GM23338 (cell line): ENCODE results near the gene AFF2. TPM values are rescaled to one million over a fixed set of nuclear protein-coding genes. Genes with fewer than 3 reads are reported as not detected.

ENCODE experiments used
- ATAC-seq: fragments of 200-7000 bp; cut with Tn5 transposase; 3 replicates; pipeline ENCODE4 v1.9.1; 2020
- DNase-seq: peaks from one replicate; pipeline ENCODE4 v3.0.0-alpha.2; 2015; ENCODE audit warnings: low spot score
- H2AFZ ChIP-seq: fragments of 200-600 bp; sonication (generic); 2 replicates; pipeline ENCODE4 v1.8.0; 2016; ENCODE audit warnings: antibody characterized with exemption, mild to moderate bottlenecking, moderate library complexity
- H3F3A ChIP-seq: fragments of 200-600 bp; sonication (generic); replicated peaks from 2 replicates; pipeline ENCODE4 v1.8.0; 2017; ENCODE audit warnings: antibody characterized with exemption, mixed run types, low read depth
- H3K27ac ChIP-seq: fragments of 200-600 bp; sonication (generic); 2 replicates; pipeline ENCODE4 v1.6.1; 2016; ENCODE audit warnings: low read depth
- H3K27me3 ChIP-seq: fragments of 200-600 bp; sonication (generic); 2 replicates; pipeline ENCODE4 v1.8.0; 2016; ENCODE audit warnings: mild to moderate bottlenecking, mixed run types, moderate library complexity; ENCODE audit not compliant: insufficient read depth
- H3K36me3 ChIP-seq: fragments of 200-600 bp; sonication (generic); 2 replicates; pipeline ENCODE4 v1.8.0; 2016; ENCODE audit warnings: mild to moderate bottlenecking; ENCODE audit not compliant: insufficient read depth
- H3K4me1 ChIP-seq: fragments of 200-600 bp; sonication (generic); 2 replicates; pipeline ENCODE4 v1.8.0; 2016; ENCODE audit warnings: mild to moderate bottlenecking, moderate library complexity; ENCODE audit not compliant: insufficient read depth
- H3K4me2 ChIP-seq: fragments of 200-600 bp; sonication (generic); 2 replicates; pipeline ENCODE4 v1.7.1; 2017; ENCODE audit warnings: mixed run types
- H3K4me3 ChIP-seq: fragments of 200-600 bp; sonication (generic); 2 replicates; pipeline ENCODE4 v1.6.1; 2016; ENCODE audit warnings: mixed run types
- H3K79me2 ChIP-seq: fragments of 200-600 bp; sonication (generic); replicated peaks from 2 replicates; pipeline ENCODE4 v1.8.0; 2017; ENCODE audit warnings: mild to moderate bottlenecking; ENCODE audit not compliant: insufficient read depth
- H3K9me2 ChIP-seq: fragments of 200-600 bp; sonication (generic); 2 replicates; pipeline ENCODE4 v1.8.0; 2017; ENCODE audit not compliant: insufficient read depth
- H4K20me1 ChIP-seq: fragments of 200-600 bp; sonication (generic); replicated peaks from 2 replicates; pipeline ENCODE4 v1.8.0; 2017; ENCODE audit warnings: mild to moderate bottlenecking; ENCODE audit not compliant: insufficient read depth
- H3K27ac Mint-ChIP-seq: 2 replicates; pipeline ENCODE4 v1.8.0; 2020; ENCODE audit warnings: inconsistent platforms, mild to moderate bottlenecking, moderate library complexity, mixed read lengths
- H3K27me3 Mint-ChIP-seq: 3 replicates; pipeline ENCODE4 v1.8.0; 2022; ENCODE audit warnings: low read depth, mild to moderate bottlenecking, moderate library complexity, mixed read lengths, inconsistent platforms; ENCODE audit not compliant: insufficient read depth, poor library complexity
- H3K36me3 Mint-ChIP-seq: 3 replicates; pipeline ENCODE4 v1.8.0; 2021; ENCODE audit warnings: low read depth, mild to moderate bottlenecking, inconsistent platforms, moderate library complexity, mixed read lengths
- H3K4me1 Mint-ChIP-seq: 3 replicates; pipeline ENCODE4 v1.8.0; 2020; ENCODE audit warnings: mild to moderate bottlenecking, inconsistent platforms, mixed read lengths
- H3K4me3 Mint-ChIP-seq: 3 replicates; pipeline ENCODE4 v1.8.0; 2021; ENCODE audit warnings: moderate library complexity, mild to moderate bottlenecking, inconsistent platforms, mixed read lengths
- H3K9me3 Mint-ChIP-seq: 3 replicates; pipeline ENCODE4 v1.8.0; 2020; ENCODE audit warnings: moderate library complexity, mild to moderate bottlenecking, inconsistent platforms, mixed read lengths
- CREB1 ChIP-seq: fragments of 250-450 bp; sonication (Bioruptor Pico); IDR thresholded peaks from 2 replicates; pipeline ENCODE4 v1.5.0; 2020; ENCODE audit warnings: low read depth, mild to moderate bottlenecking, moderate library complexity
- EZH2 ChIP-seq: fragments of 200-600 bp; sonication (generic); IDR thresholded peaks from one replicate; pipeline ENCODE4 v1.8.0; 2017; ENCODE audit warnings: antibody characterized with exemption, mild to moderate bottlenecking, low read depth; ENCODE audit not compliant: unreplicated experiment
- EZH2phosphoT487 ChIP-seq: fragments of 200-600 bp; sonication (generic); IDR thresholded peaks from one replicate; pipeline ENCODE4 v1.8.1; 2018; ENCODE audit warnings: antibody characterized with exemption; ENCODE audit not compliant: unreplicated experiment
- JUNB ChIP-seq: IDR thresholded peaks from one replicate; pipeline ENCODE4 v1.6.1; 2016; ENCODE audit warnings: antibody characterized with exemption; ENCODE audit not compliant: unreplicated experiment
- NANOG ChIP-seq: IDR thresholded peaks from 2 replicates; pipeline ENCODE4 v1.6.1; 2016; ENCODE audit warnings: antibody characterized with exemption, borderline replicate concordance
- POLR2AphosphoS5 ChIP-seq: IDR thresholded peaks from 2 replicates; pipeline ENCODE4 v1.6.1; 2016; ENCODE audit warnings: antibody characterized with exemption, low read depth
- STAT1 ChIP-seq: IDR thresholded peaks from one replicate; pipeline ENCODE4 v1.6.1; 2016; ENCODE audit warnings: antibody characterized with exemption; ENCODE audit not compliant: unreplicated experiment
- ZNF114 ChIP-seq: fragments of 250-450 bp; sonication (Bioruptor Pico); IDR thresholded peaks from 2 replicates; pipeline ENCODE4 v1.5.0; 2020; ENCODE audit warnings: mild to moderate bottlenecking, moderate library complexity
- ZNF331 ChIP-seq: fragments of 250-450 bp; sonication (Bioruptor Pico); IDR thresholded peaks from 2 replicates; pipeline ENCODE4 v1.5.0; 2020; ENCODE audit warnings: low read depth, mild to moderate bottlenecking, moderate library complexity
- polyA plus RNA-seq: library from polyadenylated mRNA; unstranded; fragments of >200 nt; fragmentation: Nextera tagmentation; extraction: Ambion mirVana; gene quantifications from 2 replicates; pipeline ENCODE4 v1.2.1, GENCODE V29; 2016
- total RNA-seq: library from RNA; depleted of rRNA; stranded (reverse); fragments of >200 nt; shearing (Covaris generic); gene quantifications from 2 replicates; pipeline ENCODE4 v1.2.3, GENCODE V29; 2014
- TF ChIP-seq, protein P1 (sequence below): fragments of 250-450 bp; sonication (Bioruptor Pico); IDR thresholded peaks from 2 replicates; pipeline ENCODE4 v1.5.0; 2020; ENCODE audit warnings: mild to moderate bottlenecking, moderate library complexity
- TF ChIP-seq, protein P2 (sequence below), 2 experiments: fragments of 200-600 bp in 1 of 2; sonication (generic) in 1 of 2; conservative IDR thresholded peaks; 2 replicates each; pipeline versions ENCODE4 v1.5.1 to v1.6.1; 2016 to 2017; ENCODE audit warnings: antibody characterized with exemption in 2 of 2, low read depth in 2 of 2, mild to moderate bottlenecking in 2 of 2, moderate library complexity in 1 of 2
- TF ChIP-seq, protein P3 (sequence below): IDR thresholded peaks from one replicate; pipeline ENCODE4 v1.6.1; 2018; ENCODE audit warnings: antibody characterized with exemption; ENCODE audit not compliant: unreplicated experiment
- TF ChIP-seq, protein P4 (sequence below): IDR thresholded peaks from 2 replicates; pipeline ENCODE4 v1.6.1; 2016; ENCODE audit warnings: antibody characterized with exemption

AFF2 gene
- total and polyA plus RNA-seq, 2 experiments from 2014 or later = 1.6 to 5.8 TPM

DNA sequence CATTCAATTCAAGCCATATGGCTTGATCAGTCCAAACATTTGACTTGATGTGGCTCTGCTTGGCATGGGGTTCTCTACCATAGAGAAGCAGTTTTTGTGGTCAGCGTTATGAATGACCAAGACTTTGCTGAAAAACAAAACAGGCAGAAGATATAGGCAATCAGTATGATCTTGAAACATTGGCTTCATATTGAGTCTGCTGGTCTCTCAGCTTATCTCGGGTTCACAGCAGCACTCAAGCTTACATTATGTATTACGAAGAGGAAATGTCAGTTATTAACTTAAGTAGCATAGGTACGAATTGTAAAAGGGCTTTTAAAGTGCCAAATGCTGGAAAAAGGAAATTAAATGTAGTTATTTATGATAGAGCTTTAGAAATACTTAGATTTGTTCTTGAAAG, 99.0 kb downstream of the AFF2 start:
- H3K9me2 ChIP-seq = no peaks in the 10 kb centered on the region
- no peaks in the 10 kb centered on the region for H3K4me1 ChIP-seq
- Mint-ChIP-seq H3K4me1 (peaks cover 14% of the 10 kb centered on the region), H3K9me3 (no peaks in the 10 kb centered on the region), H3K36me3 (no peaks in the 10 kb centered on the region), H3K27ac (no peak overlapping the region), H3K27me3 (no peaks in the 10 kb centered on the region), H3K4me3 (no peak overlapping the region)
- no peak for DNase-seq
- no peaks in the 10 kb centered on the region for H3K79me2 ChIP-seq
- H3K4me3 ChIP-seq = no peak overlapping the region
- ATAC-seq = no peak
- H4K20me1 ChIP-seq = no peaks in the 10 kb centered on the region
- no peak overlapping the region for H2AFZ ChIP-seq
- TF ChIP-seq, protein P1, sequence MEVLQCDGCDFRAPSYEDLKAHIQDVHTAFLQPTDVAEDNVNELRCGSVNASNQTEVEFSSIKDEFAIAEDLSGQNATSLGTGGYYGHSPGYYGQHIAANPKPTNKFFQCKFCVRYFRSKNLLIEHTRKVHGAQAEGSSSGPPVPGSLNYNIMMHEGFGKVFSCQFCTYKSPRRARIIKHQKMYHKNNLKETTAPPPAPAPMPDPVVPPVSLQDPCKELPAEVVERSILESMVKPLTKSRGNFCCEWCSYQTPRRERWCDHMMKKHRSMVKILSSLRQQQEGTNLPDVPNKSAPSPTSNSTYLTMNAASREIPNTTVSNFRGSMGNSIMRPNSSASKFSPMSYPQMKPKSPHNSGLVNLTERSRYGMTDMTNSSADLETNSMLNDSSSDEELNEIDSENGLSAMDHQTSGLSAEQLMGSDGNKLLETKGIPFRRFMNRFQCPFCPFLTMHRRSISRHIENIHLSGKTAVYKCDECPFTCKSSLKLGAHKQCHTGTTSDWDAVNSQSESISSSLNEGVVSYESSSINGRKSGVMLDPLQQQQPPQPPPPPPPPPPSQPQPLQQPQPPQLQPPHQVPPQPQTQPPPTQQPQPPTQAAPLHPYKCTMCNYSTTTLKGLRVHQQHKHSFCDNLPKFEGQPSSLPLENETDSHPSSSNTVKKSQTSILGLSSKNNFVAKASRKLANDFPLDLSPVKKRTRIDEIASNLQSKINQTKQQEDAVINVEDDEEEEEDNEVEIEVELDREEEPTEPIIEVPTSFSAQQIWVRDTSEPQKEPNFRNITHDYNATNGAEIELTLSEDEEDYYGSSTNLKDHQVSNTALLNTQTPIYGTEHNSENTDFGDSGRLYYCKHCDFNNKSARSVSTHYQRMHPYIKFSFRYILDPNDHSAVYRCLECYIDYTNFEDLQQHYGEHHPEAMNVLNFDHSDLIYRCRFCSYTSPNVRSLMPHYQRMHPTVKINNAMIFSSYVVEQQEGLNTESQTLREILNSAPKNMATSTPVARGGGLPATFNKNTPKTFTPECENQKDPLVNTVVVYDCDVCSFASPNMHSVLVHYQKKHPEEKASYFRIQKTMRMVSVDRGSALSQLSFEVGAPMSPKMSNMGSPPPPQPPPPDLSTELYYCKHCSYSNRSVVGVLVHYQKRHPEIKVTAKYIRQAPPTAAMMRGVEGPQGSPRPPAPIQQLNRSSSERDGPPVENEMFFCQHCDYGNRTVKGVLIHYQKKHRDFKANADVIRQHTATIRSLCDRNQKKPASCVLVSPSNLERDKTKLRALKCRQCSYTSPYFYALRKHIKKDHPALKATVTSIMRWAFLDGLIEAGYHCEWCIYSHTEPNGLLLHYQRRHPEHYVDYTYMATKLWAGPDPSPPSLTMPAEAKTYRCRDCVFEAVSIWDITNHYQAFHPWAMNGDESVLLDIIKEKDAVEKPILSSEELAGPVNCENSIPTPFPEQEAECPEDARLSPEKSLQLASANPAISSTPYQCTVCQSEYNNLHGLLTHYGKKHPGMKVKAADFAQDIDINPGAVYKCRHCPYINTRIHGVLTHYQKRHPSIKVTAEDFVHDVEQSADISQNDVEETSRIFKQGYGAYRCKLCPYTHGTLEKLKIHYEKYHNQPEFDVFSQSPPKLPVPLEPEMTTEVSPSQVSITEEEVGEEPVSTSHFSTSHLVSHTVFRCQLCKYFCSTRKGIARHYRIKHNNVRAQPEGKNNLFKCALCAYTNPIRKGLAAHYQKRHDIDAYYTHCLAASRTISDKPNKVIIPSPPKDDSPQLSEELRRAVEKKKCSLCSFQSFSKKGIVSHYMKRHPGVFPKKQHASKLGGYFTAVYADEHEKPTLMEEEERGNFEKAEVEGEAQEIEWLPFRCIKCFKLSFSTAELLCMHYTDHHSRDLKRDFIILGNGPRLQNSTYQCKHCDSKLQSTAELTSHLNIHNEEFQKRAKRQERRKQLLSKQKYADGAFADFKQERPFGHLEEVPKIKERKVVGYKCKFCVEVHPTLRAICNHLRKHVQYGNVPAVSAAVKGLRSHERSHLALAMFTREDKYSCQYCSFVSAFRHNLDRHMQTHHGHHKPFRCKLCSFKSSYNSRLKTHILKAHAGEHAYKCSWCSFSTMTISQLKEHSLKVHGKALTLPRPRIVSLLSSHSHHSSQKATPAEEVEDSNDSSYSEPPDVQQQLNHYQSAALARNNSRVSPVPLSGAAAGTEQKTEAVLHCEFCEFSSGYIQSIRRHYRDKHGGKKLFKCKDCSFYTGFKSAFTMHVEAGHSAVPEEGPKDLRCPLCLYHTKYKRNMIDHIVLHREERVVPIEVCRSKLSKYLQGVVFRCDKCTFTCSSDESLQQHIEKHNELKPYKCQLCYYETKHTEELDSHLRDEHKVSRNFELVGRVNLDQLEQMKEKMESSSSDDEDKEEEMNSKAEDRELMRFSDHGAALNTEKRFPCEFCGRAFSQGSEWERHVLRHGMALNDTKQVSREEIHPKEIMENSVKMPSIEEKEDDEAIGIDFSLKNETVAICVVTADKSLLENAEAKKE (CRISPR knock-in tag) = no peak
- no peak for TF ChIP-seq ZNF331 (CRISPR knock-in tag)
- TF ChIP-seq, protein P2, sequence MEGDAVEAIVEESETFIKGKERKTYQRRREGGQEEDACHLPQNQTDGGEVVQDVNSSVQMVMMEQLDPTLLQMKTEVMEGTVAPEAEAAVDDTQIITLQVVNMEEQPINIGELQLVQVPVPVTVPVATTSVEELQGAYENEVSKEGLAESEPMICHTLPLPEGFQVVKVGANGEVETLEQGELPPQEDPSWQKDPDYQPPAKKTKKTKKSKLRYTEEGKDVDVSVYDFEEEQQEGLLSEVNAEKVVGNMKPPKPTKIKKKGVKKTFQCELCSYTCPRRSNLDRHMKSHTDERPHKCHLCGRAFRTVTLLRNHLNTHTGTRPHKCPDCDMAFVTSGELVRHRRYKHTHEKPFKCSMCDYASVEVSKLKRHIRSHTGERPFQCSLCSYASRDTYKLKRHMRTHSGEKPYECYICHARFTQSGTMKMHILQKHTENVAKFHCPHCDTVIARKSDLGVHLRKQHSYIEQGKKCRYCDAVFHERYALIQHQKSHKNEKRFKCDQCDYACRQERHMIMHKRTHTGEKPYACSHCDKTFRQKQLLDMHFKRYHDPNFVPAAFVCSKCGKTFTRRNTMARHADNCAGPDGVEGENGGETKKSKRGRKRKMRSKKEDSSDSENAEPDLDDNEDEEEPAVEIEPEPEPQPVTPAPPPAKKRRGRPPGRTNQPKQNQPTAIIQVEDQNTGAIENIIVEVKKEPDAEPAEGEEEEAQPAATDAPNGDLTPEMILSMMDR (conservative IDR thresholded peaks at IDR 0.05; ENCODE audit: low read depth in 2 of 2) = no peak
- TF ChIP-seq NANOG = no peak
- no peak for TF ChIP-seq STAT1
- no peak for TF ChIP-seq CREB1
- TF ChIP-seq EZH2phosphoT487 = no peak
- no peak for TF ChIP-seq ZNF114
- TF ChIP-seq POLR2AphosphoS5 = no peak
- TF ChIP-seq, protein P3, sequence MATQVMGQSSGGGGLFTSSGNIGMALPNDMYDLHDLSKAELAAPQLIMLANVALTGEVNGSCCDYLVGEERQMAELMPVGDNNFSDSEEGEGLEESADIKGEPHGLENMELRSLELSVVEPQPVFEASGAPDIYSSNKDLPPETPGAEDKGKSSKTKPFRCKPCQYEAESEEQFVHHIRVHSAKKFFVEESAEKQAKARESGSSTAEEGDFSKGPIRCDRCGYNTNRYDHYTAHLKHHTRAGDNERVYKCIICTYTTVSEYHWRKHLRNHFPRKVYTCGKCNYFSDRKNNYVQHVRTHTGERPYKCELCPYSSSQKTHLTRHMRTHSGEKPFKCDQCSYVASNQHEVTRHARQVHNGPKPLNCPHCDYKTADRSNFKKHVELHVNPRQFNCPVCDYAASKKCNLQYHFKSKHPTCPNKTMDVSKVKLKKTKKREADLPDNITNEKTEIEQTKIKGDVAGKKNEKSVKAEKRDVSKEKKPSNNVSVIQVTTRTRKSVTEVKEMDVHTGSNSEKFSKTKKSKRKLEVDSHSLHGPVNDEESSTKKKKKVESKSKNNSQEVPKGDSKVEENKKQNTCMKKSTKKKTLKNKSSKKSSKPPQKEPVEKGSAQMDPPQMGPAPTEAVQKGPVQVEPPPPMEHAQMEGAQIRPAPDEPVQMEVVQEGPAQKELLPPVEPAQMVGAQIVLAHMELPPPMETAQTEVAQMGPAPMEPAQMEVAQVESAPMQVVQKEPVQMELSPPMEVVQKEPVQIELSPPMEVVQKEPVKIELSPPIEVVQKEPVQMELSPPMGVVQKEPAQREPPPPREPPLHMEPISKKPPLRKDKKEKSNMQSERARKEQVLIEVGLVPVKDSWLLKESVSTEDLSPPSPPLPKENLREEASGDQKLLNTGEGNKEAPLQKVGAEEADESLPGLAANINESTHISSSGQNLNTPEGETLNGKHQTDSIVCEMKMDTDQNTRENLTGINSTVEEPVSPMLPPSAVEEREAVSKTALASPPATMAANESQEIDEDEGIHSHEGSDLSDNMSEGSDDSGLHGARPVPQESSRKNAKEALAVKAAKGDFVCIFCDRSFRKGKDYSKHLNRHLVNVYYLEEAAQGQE = no peak
- TF ChIP-seq JUNB = no peak
- TF ChIP-seq, protein P4, sequence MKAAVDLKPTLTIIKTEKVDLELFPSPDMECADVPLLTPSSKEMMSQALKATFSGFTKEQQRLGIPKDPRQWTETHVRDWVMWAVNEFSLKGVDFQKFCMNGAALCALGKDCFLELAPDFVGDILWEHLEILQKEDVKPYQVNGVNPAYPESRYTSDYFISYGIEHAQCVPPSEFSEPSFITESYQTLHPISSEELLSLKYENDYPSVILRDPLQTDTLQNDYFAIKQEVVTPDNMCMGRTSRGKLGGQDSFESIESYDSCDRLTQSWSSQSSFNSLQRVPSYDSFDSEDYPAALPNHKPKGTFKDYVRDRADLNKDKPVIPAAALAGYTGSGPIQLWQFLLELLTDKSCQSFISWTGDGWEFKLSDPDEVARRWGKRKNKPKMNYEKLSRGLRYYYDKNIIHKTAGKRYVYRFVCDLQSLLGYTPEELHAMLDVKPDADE = no peak
- no peak for TF ChIP-seq EZH2
- H3F3A ChIP-seq = no peaks in the 10 kb centered on the region
- no peaks in the 10 kb centered on the region for H3K36me3 ChIP-seq
- H3K4me2 ChIP-seq = no peak overlapping the region
- no peaks in the 10 kb centered on the region for H3K27me3 ChIP-seq
- H3K27ac ChIP-seq = no peak overlapping the region
